AG04450 (cell line): ENCODE results near the gene MAPK13. TPM values are rescaled to one million over a fixed set of nuclear protein-coding genes. Genes with fewer than 3 reads are reported as not detected.

Source experiments
- CTCF ChIA-PET: fragments of 300-600, 350-600 bp; formaldehyde crosslinking; extraction: SDS; loops from one replicate; lab custom pipeline; 2022; ENCODE audit warnings: antibody characterized with exemption, inconsistent platforms; lab: Charles Lee
- POLR2A ChIA-PET: fragments of 350-600 bp; formaldehyde crosslinking; extraction: SDS; loops from one replicate; lab custom pipeline; 2021; ENCODE audit warnings: antibody characterized with exemption, inconsistent platforms; lab: Yijun Ruan, JAX
- DNase-seq: peaks from one replicate; pipeline ENCODE4 v3.0.0-alpha.2; 2011; ENCODE audit warnings: low read depth, low spot score
- H3K27ac ChIP-seq: one replicate; pipeline ENCODE4 v1.5.1; 2012; ENCODE audit warnings: low read depth, low read length, control low read depth
- H3K27me3 ChIP-seq: one replicate; pipeline ENCODE4 v1.6.0; 2012; ENCODE audit warnings: low read length; ENCODE audit not compliant: control insufficient read depth, insufficient read depth
- H3K4me3 ChIP-seq: 2 replicates; pipeline ENCODE4 v1.5.1; 2011; ENCODE audit warnings: mild to moderate bottlenecking, low read depth, low read length, control low read depth
- H3K9me3 ChIP-seq: 2 replicates; pipeline ENCODE4 v1.5.1; 2012; ENCODE audit warnings: low read length; ENCODE audit not compliant: control insufficient read depth, insufficient read depth
- polyA plus RNA-seq: library from polyadenylated mRNA; depleted of rRNA; stranded (reverse); fragments of >200 nt; gene quantifications from 2 replicates; pipeline ENCODE4 v1.2.3, GENCODE V29; 2011
- TF ChIP-seq, protein P1 (sequence below): IDR thresholded peaks from 2 replicates; pipeline ENCODE4 v1.5.1; 2011; ENCODE audit warnings: low read depth, low read length, control low read depth, inconsistent platforms

MAPK13 gene
- polyA plus RNA-seq, 1 experiment, result 3.8 TPM

DNA sequence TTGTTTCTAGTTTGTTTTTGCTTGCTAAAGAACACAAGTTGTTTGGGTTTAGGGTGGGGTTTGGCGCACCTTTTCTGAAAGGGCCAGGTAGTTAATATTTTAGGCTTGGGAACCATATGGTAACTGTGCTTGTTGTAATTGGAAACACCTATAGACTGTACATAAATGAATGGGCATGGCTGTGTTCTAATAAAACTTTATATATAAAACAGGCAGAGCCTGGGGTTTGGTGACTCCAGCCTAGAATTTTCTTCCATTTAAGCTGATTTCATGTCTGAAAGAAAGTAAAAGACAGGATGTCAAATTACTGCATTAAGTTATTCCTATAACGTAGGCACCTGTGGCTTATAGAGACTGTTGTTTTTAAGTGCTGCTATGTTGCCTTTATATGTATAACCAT is 36.1 kb upstream of the MAPK13 start:
- ChIA-PET POLR2A (interaction anchor here (1.2 kb wide), 1 partner anchor 67 kb away, joined by 5 read pairs; the partner anchor contains the start of gene MAPK14), CTCF (interaction anchor here (0.7 to 4.3 kb wide), 44 partner anchors 8 to 572 kb away, joined by 3 to 129 read pairs (median 7); partner anchors contain the start of genes ARMC12, MAPK13, MAPK14 and SRPK1)
- TF ChIP-seq, protein P1, sequence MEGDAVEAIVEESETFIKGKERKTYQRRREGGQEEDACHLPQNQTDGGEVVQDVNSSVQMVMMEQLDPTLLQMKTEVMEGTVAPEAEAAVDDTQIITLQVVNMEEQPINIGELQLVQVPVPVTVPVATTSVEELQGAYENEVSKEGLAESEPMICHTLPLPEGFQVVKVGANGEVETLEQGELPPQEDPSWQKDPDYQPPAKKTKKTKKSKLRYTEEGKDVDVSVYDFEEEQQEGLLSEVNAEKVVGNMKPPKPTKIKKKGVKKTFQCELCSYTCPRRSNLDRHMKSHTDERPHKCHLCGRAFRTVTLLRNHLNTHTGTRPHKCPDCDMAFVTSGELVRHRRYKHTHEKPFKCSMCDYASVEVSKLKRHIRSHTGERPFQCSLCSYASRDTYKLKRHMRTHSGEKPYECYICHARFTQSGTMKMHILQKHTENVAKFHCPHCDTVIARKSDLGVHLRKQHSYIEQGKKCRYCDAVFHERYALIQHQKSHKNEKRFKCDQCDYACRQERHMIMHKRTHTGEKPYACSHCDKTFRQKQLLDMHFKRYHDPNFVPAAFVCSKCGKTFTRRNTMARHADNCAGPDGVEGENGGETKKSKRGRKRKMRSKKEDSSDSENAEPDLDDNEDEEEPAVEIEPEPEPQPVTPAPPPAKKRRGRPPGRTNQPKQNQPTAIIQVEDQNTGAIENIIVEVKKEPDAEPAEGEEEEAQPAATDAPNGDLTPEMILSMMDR, result no peak
- DNase-seq, result no peak
- Histone ChIP-seq H3K27me3 (no peaks in the 10 kb centered on the region), H3K9me3 (no peaks in the 10 kb centered on the region), H3K4me3 (no peak overlapping the region), H3K27ac (no peak overlapping the region)

DNA sequence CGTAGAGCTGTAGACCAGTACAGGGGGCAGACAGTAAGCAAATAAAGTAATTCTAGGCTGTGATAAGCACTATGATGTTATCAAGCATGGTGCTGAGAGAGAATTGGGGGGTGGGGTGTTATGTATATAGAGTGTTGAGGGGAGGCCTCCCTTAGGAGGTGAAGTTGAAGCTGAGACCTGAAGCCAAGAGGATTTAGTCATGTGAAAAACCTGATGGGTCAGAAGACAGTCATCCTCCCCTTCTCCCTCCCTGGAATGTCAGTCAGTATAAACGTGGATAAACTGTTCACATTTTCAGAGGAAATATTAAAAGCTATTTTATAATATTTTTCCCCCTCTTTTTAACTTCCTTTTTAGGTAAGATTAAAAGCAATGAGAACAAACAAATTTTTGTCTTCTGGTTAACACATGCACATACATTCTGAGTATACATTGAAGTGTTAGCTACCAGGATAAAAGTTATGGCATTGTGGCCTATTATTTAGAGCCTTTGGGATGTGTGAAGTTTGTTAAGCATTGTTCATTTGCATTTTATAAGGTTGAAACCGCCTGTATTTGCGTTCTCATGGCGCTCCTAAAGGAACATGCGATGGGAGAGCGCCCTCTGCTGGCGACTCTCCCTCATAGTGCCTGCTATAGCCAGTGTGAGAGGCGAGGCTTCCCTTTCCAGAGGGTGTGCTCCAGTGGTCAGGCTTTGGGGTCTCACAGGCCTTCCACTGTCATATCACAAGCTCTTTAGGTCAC is 35.4 kb upstream of the MAPK13 start:
- no peak overlapping the region for H3K4me3 ChIP-seq
- TF ChIP-seq, protein P1, result peak; percentile 97
- no peaks in the 10 kb centered on the region for H3K9me3 ChIP-seq
- POLR2A ChIA-PET, result interaction anchor here (0.5 to 1.2 kb wide), 2 partner anchors 66 to 67 kb away, joined by 3 to 5 read pairs; partner anchors contain the start of gene MAPK14
- CTCF ChIA-PET, result interaction anchor here (0.6 to 4.3 kb wide), 65 partner anchors 9 to 572 kb away, joined by 3 to 129 read pairs (median 4); partner anchors contain the start of genes ARMC12, MAPK13, MAPK14 and SRPK1
- H3K27ac ChIP-seq, result no peak overlapping the region
- peak; percentile 37 for DNase-seq
- H3K27me3 ChIP-seq, result no peaks in the 10 kb centered on the region

- no peaks in the 10 kb centered on the region for H3K27me3 ChIP-seq
- POLR2A ChIA-PET, result interaction anchor here (0.5 to 1.2 kb wide), 3 partner anchors 23 to 68 kb away, joined by 3 to 5 read pairs (median 3); partner anchors contain the start of gene MAPK14
- no peak overlapping the region for H3K4me3 ChIP-seq
- no peak for DNase-seq
- CTCF ChIA-PET, result interaction anchor here (0.5 to 4.3 kb wide), 56 partner anchors 9 to 573 kb away, joined by 3 to 129 read pairs (median 4); partner anchors contain the start of genes MAPK13, MAPK14 and SRPK1
- H3K9me3 ChIP-seq, result no peaks in the 10 kb centered on the region
- TF ChIP-seq, protein P1, result no peak
- no peak overlapping the region for H3K27ac ChIP-seq
Observed at GRCh38 chr6:36095497-36096391, 34.6 kb upstream of the MAPK13 start.

GRCh38 chr6:36098253-36098919 is 31.9 kb upstream of the MAPK13 start:
- POLR2A ChIA-PET, result no interaction called here
- H3K4me3 ChIP-seq, result no peak overlapping the region
- TF ChIP-seq, protein P1, result no peak
- no peak overlapping the region for H3K27ac ChIP-seq
- DNase-seq, result no peak
- CTCF ChIA-PET, result interaction anchor here (0.6 to 4.3 kb wide), 2 partner anchors 27 to 71 kb away, joined by 4 to 129 read pairs; partner anchors contain the start of gene MAPK14
- H3K27me3 ChIP-seq, result no peaks in the 10 kb centered on the region
- 0 out of 2 replicates have a peak, but pooled peaks cover 3% of the 10 kb centered on the region for H3K9me3 ChIP-seq
